Testis (tissue), 3 donors: ENCODE measurements around the gene CGNL1. TPM values are rescaled to one million over a fixed set of nuclear protein-coding genes. Genes with fewer than 3 reads are reported as not detected.
A peak's percentile ranks its signal among the peaks of the same experiment; 100 is the strongest.

Experiments used
- DNase-seq: peaks from one replicate; pipeline ENCODE4 v3.0.0-alpha.2; 2019
- H3K27ac ChIP-seq, 2 donors: fragments of 200-600 bp; sonication (generic); one replicate each; pipeline ENCODE4 v1.5.1; 2019
- H3K27me3 ChIP-seq: fragments of 200-600 bp; sonication (generic); one replicate; pipeline ENCODE4 v1.5.1; 2019
- H3K36me3 ChIP-seq: fragments of 200-600 bp; sonication (generic); one replicate; pipeline ENCODE4 v1.5.1; 2017; ENCODE audit warnings: low read depth; ENCODE audit errors: missing control alignments
- H3K4me1 ChIP-seq: fragments of 200-600 bp; sonication (generic); one replicate; pipeline ENCODE4 v1.5.1; 2019
- H3K4me3 ChIP-seq, 2 donors: fragments of 200-600 bp; sonication (generic); one replicate each; pipeline ENCODE4 v1.5.1; 2017 to 2019
- H3K9me3 ChIP-seq: fragments of 200-600 bp; sonication (generic); one replicate; pipeline ENCODE4 v1.5.1; 2017
- POLR2A ChIP-seq: fragments of 450-650 bp; IDR thresholded peaks from one replicate; pipeline ENCODE4 v1.6.1; 2017; ENCODE audit warnings: antibody characterized with exemption, mild to moderate bottlenecking, moderate library complexity
- WGBS, 2 donors: methylation state at CpG; one replicate each; pipeline ENCODE4 v1.1.5; 2018; 5-methylcytosine and 5-hydroxymethylcytosine counted together
- intact Hi-C: fragments of 100-400 bp; cut with DNase I; formaldehyde crosslinking; loops from one replicate; pipeline ENCODE4 v1.15.1; 2023; ENCODE audit warnings: low total_unique reads
- polyA plus RNA-seq: library from polyadenylated mRNA; stranded (reverse); fragments of 350-450 nt; fragmentation: Illumina TruSeq; extraction: RNeasy Lipid Tissue Mini Kit (QIAGEN cat#74804); gene quantifications from one replicate; pipeline ENCODE4 v1.2.3, GENCODE V29; 2014; ENCODE audit warnings: low read depth, low replicate concordance; ENCODE audit not compliant: insufficient read depth
- total RNA-seq, 2 donors: library from RNA; depleted of rRNA; stranded (reverse); fragments of >200 nt; gene quantifications; one replicate each; pipeline ENCODE4 v1.2.3, GENCODE V29; 2016
- TF ChIP-seq, protein P1 (sequence below), 3 experiments: fragments of 450-650 bp in 2 of 3; fragments of 200-600 bp in 1 of 3; sonication (generic) in 1 of 3; IDR thresholded peaks; one replicate each; pipeline ENCODE4 v1.5.1; 2016 to 2019; ENCODE audit warnings: antibody characterized with exemption in 3 of 3, mild to moderate bottlenecking in 2 of 3, moderate library complexity in 1 of 3

CGNL1 gene
- total and polyA plus RNA-seq, 3 donors from 2014 or later: 21.0 to 40.2 (median 29.2) TPM

- Histone ChIP-seq H3K27ac (no peak overlapping the region), H3K4me1 (peaks cover 14% of the 10 kb centered on the region), H3K4me3 (no peak overlapping the region), H3K9me3 (no peaks in the 10 kb centered on the region), H3K36me3 (no peaks in the 10 kb centered on the region), H3K27me3 (no peaks in the 10 kb centered on the region)
- WGBS, 2 donors: 60 to 61% methylated on average over 10 to 12 of the region's 12 CpGs
- intact Hi-C loops: no loop called here
- DNase-seq: peak; percentile 33
- TF ChIP-seq, protein P1, sequence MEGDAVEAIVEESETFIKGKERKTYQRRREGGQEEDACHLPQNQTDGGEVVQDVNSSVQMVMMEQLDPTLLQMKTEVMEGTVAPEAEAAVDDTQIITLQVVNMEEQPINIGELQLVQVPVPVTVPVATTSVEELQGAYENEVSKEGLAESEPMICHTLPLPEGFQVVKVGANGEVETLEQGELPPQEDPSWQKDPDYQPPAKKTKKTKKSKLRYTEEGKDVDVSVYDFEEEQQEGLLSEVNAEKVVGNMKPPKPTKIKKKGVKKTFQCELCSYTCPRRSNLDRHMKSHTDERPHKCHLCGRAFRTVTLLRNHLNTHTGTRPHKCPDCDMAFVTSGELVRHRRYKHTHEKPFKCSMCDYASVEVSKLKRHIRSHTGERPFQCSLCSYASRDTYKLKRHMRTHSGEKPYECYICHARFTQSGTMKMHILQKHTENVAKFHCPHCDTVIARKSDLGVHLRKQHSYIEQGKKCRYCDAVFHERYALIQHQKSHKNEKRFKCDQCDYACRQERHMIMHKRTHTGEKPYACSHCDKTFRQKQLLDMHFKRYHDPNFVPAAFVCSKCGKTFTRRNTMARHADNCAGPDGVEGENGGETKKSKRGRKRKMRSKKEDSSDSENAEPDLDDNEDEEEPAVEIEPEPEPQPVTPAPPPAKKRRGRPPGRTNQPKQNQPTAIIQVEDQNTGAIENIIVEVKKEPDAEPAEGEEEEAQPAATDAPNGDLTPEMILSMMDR (IDR thresholded peaks at IDR 0.05): no peak
- no peak for TF ChIP-seq POLR2A
Observed at GRCh38 chr15:57432141-57432741, 55.9 kb downstream of the CGNL1 start.

DNA sequence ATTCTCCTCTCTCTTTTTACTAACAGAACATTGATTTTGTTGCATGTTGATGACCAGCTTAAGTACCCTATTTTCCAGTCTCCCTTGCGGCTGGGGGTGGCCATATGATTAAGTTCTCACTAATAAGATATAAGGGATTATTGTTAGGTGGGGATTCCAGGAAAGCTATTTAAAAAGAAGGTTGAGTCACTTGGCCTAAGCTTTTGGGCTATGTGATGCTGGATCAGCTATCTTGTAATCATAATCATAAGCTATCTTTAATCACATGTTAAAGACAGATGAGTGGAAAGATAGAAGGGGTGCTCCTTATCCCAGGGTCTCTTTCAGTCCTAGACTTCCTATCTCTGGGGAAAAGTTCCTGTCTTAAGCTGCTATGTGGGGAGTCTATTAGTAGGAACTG lies 59.9 kb downstream of the CGNL1 start:
- Histone ChIP-seq H3K4me3 (no peak overlapping the region), H3K9me3 (no peaks in the 10 kb centered on the region), H3K4me1 (no peaks in the 10 kb centered on the region), H3K27ac (no peak overlapping the region), H3K36me3 (no peaks in the 10 kb centered on the region), H3K27me3 (no peaks in the 10 kb centered on the region)
- 93 to 97% methylated on average over 1 of the region's 1 CpG for WGBS, 2 donors
- intact Hi-C loops: no loop called here
- no peak for TF ChIP-seq POLR2A
- TF ChIP-seq, protein P1 (IDR thresholded peaks at IDR 0.05): no peak
- DNase-seq: no peak

- no peaks in the 10 kb centered on the region for H3K9me3 ChIP-seq
- H3K27ac ChIP-seq: no peak overlapping the region
- 21 to 48% methylated on average over 2 of the region's 2 CpGs for WGBS, 2 donors
- DNase-seq: no peak
- H3K4me1 ChIP-seq: no peaks in the 10 kb centered on the region
- no peaks in the 10 kb centered on the region for H3K36me3 ChIP-seq
- intact Hi-C loops: no loop called here
- no peaks in the 10 kb centered on the region for H3K27me3 ChIP-seq
- no peak overlapping the region for H3K4me3 ChIP-seq
- no peak for TF ChIP-seq POLR2A
- TF ChIP-seq, protein P1 (IDR thresholded peaks at IDR 0.05): no peak
Observed at GRCh38 chr15:57436961-57437360, 60.7 kb downstream of the CGNL1 start.

- no peak overlapping the region for H3K27ac ChIP-seq
Observed at GRCh38 chr15:57437564-57437963, 61.3 kb downstream of the CGNL1 start.

More at GRCh38 chr15:57437564-57437963, 61.3 kb downstream of the CGNL1 start:
- intact Hi-C loops: no loop called here
- H3K27me3 ChIP-seq: no peaks in the 10 kb centered on the region
- no peaks in the 10 kb centered on the region for H3K9me3 ChIP-seq
- no peak overlapping the region for H3K4me3 ChIP-seq
- no peak for DNase-seq
- no peaks in the 10 kb centered on the region for H3K4me1 ChIP-seq
- TF ChIP-seq, protein P1 (IDR thresholded peaks at IDR 0.05): no peak
- no peak for TF ChIP-seq POLR2A
- 53 to 74% methylated on average over 3 of the region's 3 CpGs for WGBS, 2 donors
- H3K36me3 ChIP-seq: no peaks in the 10 kb centered on the region
